SK-N-DZ (cell line): ENCODE results near the gene SSBP3.

Source experiments
- DNase-seq: peaks from one replicate; pipeline ENCODE4 v3.0.0-alpha.2; 2015; ENCODE audit warnings: low spot score

The SSBP3 gene

DNA sequence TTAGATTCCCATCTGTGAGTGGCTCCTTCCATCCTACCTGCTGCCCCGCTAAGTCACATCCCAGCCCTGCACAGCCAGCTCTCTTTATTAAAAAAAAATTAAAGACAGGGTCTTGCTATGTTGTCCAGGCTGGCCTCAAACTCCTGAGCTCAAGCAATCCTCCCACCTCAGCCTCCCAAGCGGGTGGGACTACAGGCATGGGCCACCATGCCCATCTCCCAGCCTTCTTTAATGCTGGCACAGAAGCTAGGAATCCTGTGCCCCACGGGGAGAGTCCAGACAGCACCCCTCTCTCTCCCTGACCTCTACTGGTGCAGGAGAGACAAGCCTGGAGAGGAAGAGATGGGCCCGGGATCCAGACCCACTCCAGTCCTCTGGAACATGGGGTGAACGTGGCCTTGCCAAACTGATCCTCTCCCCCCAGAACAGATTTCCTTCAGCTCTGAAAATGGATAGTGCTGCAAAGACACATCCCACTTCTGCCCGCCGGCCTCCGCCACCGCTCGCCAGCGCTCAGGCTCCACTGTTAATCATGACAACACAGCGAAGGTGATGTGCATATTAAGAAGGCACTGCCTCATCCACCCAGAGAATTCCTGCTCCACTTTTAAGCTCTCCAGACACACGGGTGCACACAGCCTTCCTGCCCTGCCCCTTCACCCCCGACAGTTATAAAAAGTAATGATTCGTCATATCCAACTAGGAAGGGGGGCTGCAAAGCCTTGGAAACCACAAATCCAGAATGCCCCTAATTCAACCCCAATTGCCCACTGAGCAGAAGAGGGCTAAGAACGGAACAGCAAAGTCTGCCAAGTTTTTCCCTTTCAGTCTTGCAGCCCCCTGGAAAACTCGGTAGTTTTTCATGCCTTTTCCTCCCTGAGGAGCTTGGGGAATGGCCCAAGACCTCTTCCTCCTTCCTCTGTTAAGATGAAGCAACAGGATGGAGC lies 138.1 kb downstream of the SSBP3 start:
- DNase-seq = no peak

DNA sequence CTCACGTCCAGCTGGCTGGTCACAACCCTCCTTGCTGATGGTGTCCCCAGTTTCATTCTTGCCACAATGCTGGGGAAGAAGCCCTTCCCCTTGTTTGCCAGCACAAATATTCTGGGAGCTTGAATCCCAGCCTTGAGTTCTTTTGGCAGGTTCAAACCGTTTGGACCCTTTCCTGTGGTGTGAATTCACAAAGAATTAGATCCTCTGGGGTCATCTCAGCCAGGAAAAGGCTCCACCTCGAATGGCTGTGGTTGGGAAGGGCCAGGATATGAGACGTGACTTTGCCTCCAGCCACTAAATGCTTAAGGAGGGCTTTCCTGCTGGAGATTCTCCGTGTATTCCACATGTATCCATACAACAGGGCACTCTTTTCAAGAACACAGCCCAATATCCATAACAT lies 139.3 kb downstream of the SSBP3 start:
- DNase-seq = no peak

DNA sequence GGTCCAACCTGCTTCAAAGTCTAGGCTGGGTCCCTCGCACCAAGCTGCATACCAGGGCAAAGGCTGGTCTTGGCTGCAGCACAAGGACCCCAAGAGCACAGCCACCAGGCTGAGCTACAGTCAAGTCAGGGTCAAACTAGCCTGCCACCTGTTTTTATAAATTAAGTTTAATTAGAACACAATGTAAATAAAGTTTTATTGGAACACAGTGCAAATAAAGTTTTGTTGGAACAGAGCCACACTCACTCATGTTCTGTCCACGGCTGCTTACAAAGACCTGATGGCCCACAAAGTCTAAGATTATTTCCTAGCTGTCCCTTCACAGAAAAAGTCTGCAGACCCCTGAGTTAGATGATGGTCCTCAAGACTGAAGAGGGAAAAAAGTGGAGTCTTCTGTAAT lies 140.0 kb downstream of the SSBP3 start:
- DNase-seq = no peak

DNA sequence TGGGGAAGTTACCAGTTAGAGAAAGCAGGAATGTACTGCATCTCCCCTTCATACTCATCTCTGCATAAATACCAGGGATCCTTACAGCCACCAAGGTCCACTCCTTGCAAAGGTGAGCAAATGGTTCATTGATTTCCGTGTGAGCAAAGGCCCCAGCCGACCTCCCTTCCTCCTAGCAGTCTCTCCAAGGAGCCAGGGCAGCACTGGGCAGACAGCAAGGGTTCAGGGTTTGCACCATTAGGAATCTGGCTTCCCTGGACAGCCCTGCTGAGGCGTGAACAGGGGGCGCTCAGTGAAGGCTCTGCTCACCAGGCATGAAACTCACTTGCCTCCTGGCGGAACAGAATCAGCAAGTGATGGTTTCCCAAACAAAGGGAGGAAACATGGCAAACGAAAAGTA lies 140.5 kb downstream of the SSBP3 start:
- DNase-seq = no peak

DNA sequence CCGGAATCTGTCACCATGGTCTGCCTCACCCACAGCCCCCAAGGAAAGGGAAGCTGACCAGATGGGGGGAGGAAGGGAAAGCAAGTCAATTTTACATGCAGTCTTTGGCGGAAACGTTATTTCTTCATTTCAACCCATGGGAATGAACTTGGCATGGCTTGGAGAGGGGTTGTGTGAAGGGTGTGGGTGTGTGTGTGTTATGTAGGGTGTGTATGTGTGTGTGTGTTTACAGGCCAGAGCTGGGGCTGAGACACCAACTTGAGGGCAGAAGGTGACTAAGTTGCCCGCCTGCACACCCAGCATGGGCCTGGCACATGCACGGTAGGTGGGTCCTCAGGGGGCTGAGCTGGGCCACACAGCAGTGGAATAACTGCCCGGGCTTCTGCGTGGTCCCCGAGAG lies 141.1 kb downstream of the SSBP3 start:
- DNase-seq = no peak

DNA sequence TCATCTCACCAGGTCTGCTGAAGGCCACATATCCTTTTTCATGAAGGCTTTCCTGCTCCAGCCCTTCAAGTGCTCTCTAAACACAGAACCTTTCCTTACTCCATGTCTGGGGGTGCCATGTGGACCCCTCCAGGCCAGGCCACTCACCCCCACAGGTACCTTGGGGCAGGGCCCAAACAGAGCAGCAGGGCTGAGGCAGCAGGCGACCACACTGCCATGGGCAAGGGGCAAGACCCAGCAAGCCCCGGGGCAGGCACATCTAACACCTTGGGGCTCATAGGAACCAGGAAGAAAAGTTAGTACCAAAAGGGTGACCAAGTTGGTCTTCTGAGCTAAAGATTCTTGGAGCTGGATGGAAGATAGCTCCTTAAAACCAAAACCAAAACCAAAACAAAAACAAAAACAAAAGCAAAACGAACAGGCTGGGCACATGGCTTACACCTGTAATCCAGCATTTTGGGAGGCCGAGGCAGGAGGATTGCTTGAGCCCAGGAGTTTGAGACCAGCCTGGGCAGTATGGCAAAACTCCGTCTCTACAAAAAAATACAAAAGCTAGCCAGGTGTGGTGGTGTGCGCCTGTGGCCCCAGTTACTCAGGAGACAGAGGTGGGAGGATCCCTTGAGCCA lies 142.5 kb downstream of the SSBP3 start:
- no peak for DNase-seq

DNA sequence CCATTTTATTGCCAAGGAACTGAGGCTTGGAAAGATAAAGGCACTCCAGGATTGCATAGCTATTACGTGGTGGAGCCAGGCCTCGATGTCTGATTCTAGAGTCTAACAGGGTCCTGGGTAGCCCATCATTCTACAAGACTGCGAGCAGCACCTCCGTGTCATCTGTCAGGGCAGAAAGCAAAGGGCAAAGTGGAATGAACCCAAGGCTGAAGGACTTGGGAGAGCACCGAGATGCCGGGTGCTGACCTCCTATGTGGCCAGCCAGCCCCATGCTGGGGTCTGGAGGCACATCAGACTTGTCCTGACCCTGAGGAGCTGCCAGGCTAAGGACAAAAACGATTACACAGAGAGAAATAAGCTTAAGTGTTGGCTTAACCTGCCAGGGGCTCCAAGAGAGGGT lies 143.9 kb downstream of the SSBP3 start:
- no peak for DNase-seq

DNA sequence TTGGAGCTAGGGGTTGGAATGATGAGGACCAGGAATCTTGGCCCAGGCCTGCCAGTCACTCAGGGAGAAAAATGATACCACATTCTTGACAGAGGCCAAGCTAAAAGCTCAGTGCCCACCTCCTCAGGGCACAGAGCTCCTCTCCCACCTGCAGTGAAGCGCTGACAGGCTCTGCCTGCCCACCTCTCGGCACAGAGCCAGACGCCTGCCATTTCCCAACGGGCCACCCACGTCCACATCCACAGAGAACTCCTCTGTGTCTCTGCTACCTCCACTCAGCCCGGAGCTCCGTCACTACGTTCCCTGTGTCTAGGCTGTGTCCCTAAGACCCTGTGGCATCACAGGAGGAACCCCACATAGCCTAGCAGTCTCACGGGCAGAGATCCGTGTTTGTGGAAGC lies 145.4 kb downstream of the SSBP3 start:
- DNase-seq = no peak

DNA sequence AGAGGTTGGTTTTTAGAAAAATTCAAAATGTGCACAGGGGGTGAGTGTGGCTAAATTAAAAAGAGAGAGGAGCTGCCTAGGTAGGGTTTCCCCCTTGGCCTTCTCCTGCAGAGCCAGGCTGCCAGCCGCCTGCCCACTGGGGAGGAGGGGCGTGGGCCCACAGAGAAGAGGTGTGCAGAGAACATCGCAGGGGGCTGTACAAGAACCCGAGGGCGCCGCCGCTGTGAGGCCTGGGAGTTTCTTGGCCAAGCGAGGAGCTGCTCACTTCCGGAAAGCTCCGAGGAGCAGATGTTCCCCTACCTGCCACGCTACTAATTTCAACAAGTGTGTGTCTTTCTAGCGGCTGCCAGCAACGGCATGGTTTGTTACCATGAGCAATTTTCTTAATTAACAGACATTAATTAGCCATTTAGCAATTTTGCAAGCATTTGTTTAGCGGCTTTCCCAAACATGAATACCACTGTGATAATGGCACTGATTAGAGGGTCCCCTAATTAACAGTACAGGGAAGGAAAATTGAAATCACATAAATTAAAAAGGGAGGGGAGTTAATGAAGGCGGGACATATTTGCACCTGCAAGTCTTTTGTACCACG lies 146.6 kb downstream of the SSBP3 start:
- no peak for DNase-seq

DNA sequence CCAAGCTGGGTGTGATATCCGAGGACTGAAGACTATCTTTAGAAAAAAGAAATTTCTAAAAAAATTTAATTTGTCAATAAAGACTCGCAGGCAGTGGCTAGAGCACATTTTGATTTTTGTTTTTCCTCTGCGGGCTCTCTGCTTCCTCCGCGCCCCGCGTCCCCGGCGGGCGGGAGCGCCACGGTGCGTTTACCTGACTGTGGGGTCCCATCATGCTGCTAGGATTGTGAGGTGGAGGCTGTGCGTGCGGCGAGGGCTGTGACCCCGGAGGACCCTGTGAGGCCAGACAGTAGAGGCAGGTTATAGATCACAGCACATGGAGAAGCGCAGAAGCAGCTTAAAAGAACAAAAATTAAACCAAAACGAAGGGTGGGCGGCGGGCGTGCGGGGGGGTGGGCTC lies 148.3 kb downstream of the SSBP3 start:
- DNase-seq = no peak

DNA sequence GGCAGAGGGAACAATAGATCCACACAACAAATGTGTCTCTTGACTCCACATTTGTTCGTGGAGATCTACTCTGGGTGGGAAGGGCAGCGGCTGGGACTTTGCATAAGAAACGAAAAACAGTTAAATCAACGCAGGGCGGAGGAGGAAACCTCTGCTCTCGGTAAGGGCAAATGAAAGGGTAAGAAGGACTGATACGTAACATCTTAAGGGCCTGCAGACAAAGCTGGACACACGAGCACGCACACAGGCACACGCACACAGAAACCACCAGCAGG lies 148.9 kb downstream of the SSBP3 start:
- DNase-seq = no peak

DNA sequence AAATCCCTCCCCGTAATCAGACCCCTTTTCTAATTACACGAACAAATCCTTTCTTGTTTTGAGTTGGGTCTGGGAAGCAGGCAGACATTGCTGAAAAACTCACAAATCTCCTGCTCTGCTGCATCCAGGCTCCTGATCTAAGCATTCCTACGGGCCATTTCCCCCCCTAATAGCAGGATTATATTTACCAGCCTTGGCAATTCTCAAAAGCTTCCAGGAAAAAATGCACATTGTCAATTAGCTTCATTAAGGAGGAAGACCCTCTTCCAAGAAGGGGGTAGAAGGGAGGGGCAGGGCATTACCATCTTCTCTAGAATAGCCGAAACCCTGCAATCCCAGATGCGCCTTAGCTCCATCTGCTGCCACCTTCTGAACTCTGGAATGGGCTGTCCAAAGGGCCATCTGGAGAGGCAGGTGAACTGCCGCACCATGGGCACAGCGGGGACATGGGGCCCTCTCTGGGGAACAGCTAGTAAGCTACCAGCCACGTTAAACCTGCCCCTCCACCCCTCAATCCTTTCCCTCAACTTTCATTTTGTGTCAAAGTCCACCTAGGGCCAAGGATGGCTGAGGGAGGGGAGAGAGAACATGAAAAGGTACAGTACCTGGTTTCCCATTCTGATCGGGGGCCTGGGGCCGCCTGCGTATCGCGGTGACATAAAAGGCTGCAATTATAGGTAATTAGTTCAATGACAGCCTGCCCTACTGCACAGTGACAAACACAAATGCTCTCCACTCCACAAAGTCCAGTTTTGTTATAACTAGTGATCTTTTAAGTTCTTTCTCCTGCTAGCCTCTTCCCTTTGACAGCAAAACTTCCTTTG lies 149.5 kb downstream of the SSBP3 start:
- peak; percentile 36 for DNase-seq

DNA sequence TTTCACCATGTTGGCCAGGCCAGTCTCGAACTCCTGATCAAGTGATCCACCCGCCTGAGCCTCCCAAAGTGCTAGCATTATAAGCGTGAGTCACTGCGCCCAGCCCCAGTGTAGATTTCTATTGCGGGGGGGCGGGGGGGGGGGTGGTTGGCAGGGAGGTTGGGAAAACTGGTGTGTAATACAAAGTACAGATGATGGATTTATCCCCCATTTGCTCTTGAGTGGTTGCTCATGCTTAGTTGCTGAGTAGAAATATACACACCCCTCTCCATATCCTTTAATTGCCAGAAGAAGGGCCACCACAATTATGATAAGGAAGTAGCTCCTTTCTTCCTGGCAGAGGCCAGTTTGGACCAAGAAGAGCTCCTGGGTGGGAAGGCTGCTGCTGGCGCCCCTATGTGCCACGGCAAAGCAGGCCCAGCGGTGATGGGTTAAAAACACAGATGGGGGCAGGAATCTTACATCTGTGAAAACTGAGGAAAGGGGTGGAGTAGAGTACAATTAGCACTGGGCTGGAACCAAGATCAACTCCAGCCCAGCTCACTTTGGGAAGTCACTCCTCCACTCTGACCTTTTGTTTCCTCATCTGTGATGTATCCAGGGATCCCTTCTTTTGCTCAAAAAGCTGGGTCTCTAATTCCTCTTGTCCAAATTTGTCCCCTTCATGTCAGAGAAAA lies 151.0 kb downstream of the SSBP3 start:
- no peak for DNase-seq

DNA sequence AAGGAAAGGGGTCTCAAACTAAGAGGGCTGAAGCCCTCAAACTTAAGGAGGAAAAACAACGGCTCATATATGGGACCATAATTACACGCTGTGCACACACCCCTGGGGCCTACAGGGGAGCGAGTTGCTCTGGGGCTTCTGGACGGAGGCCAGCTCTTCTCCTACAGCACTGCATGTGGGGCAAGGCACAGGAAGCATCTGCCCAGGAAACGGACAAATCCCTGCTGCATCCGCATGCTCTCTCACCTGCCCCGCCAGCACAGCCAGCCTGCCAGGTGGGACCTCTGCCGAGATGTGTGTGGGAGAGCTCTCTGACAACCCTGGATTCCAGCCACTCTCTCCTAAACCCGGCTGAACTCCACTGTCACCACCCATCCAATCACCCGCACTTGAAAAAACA lies 152.1 kb downstream of the SSBP3 start:
- DNase-seq = no peak

DNA sequence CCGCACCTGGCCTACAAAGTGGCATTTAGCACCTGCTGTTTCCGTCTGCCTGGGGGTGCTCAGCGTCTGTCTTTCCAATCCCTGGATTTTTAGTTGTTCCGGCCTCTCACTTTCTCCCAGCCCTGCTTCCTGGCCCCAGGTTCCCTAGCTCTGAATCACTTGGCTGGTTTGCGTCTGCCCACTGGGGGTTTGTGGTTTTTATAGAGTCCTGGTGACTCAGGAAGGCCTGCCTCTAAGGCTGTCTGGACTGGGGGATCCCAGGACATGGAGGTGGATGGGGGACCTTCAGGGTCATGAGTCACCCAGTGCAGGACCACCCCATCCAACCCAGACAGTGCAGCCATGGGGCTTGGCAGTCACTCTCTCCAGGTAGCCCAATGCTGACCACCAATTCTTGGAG lies 152.7 kb downstream of the SSBP3 start:
- DNase-seq = no peak

DNA sequence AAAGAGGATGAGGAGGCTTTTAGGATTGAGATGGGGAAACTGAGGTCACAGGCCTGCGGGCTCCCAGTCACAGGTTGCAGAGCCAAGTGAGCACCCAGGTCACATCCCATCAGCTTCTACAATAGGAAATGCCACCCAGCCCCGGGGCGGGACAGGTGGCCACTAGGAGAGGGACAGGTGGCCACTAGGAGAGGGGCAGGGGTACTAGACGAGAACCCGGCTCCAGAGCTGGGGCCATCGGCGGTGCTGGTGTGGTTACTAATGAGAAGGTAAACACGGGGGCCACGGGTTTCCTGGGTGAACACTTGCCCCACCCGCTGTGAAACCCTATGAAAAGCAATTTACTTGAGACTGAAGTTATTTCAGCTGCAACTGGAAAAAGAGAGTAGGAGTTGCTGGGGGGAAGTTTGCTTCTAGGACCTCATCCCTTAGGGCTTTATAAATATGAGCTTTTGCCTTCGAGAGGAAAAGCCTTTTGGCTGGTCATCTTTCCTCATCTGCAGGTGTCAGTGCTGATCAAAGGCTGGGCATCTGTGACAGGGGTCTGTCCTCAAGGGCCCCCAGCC lies 153.7 kb downstream of the SSBP3 start:
- no peak for DNase-seq

DNA sequence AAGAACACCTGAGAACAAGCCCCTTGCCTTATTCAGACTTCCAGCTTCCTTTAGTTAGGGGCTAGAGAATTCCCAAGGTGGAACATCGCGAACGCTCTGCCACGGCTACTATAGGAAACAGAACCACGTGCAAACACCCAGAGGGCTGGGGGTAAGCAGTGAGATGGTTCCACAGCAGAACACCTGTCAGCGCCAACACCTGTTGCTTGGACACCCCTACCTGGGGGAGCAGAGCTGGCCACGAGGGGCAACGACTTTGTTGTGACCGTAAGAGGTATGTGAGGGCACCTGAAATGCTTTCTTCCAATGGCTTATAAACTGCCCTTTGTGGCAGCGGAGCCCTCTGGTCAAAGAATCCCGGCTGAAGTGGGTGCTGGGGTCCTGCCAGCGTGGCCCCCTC lies 155.5 kb downstream of the SSBP3 start:
- DNase-seq = no peak

DNA sequence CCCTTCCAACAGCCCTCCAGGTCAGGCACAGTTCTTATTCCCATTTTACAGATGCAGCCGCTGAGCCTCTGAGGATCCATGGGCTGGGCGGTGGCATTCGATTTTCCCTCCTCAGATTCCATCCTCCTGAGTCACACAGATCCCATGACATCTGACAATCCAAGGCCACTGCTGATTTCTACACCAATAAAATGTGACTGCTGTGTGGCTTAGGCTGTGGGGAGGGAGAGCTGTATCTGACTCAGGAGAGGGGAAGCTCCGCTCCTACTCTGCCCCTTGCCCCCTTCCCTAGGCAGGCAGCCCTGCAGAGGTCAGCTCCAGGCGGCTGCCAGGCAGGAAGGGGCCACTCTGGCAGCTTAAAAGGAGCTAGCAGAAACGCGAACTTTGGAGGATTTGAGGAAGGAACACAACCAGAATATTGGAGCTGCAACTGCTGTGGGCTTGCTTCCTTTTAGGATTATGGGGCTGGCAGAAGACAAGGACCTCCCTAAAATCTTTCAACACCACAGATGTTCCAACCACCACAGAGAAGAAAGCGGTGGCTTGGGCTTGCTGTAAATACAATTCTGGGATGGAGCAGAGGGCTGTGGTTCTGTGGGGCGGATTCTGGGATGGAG lies 156.3 kb downstream of the SSBP3 start:
- no peak for DNase-seq

DNA sequence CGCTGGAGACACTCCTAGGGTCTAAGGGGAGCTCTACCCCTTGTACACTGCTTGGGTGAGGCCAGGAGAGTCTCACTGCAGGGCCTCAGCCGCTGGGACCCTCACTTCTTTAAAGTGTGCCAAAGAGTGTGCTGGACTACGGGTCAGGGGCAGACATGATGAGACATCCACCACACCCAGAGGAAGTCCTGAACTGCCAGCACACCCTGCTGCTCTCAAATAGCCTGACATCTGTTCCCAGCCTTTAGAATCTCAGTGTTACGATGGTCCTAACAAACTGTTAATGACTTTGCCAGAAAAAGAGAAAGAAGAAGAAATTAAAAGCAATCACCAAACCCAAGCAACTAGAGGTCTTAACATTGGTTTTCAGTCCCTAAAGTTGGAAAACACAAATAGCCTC lies 157.2 kb downstream of the SSBP3 start:
- no peak for DNase-seq

DNA sequence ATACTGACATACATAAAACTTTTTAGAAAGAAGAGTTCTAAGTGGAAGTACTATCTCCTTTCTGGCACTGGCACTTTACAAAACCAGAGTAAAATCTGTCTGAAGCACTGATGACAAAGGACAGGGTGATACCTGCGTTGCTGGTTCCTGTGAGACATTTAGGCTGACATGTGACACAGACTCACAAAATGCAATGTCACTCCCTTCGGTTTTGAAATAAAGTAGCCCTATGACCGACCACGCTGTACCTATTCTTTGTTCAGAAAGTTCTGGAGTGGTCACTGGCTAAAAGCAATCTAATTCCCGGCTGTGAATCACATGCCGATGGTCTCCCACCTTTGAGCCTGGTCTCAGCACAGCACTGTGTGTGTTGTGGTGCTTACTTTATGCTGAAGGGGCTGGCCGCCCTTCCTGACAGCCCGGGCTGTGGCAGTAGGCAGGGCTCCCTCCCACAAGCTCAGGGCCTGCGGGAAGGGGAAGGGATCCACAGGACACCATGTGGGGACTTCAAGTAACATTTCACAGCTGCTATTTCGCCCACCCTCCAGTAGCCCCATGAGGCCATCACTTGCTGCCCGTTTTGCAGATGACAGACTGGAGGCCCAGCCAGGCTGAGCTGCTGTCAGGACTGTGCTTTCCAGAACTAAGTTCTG lies 158.2 kb downstream of the SSBP3 start:
- no peak for DNase-seq
